ENCODE measurements around the gene SLAMF1. TPM values are rescaled to one million over a fixed set of nuclear protein-coding genes. Genes with fewer than 3 reads are reported as not detected.

SLAMF1 gene
- total and polyA plus RNA-seq, 2 experiments from 2014 or later, result not detected

DNA sequence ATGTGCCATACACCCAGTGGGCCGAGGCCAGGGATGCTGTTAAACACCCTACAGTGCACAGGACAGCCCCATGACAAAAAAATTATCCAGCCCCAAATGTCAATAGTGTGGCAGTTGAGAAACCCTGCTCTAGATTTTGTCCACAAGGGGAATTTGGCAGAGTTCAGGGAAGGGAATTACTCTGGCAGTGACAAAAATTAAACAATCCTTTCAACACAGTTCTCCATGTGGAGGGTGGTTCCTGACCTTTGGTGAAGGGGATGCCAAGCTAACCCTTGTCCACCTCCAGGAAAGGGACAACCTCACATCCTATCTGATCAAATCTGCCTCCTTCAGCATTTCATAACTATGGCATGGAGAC lies 39.2 kb downstream of the SLAMF1 start:
- no peaks in the 10 kb centered on the region for H3F3A ChIP-seq (replicated peaks; ENCODE audit: low read depth)
- DNase-seq (ENCODE audit: low spot score) (no peak), ATAC-seq (no peak)
- H3K79me2 ChIP-seq (replicated peaks; ENCODE audit: insufficient read depth), result no peaks in the 10 kb centered on the region
- H3K36me3 ChIP-seq (ENCODE audit: insufficient read depth), result no peaks in the 10 kb centered on the region
- H3K36me3 Mint-ChIP-seq (ENCODE audit: low read depth), result peaks cover 2% of the 10 kb centered on the region; the same call in 1 of the 3 replicates
- H2AFZ ChIP-seq, result peak overlapping the region; percentile 80; the same call in 1 of the 2 replicates
- H3K9me2 ChIP-seq (ENCODE audit: insufficient read depth), result no peaks in the 10 kb centered on the region
- TF ChIP-seq STAT1 (IDR thresholded peaks at IDR 0.05; ENCODE audit: unreplicated experiment), result no peak
- TF ChIP-seq NANOG (IDR thresholded peaks at IDR 0.05; ENCODE audit: borderline replicate concordance), result no peak
- TF ChIP-seq CTCF (conservative IDR thresholded peaks at IDR 0.05; ENCODE audit: low read depth in 2 of 2), result no peak
- no peak for TF ChIP-seq ZNF331 (CRISPR knock-in tag; IDR thresholded peaks at IDR 0.05; ENCODE audit: low read depth)
- no peak for TF ChIP-seq EZH2 (IDR thresholded peaks at IDR 0.05; ENCODE audit: low read depth, unreplicated experiment)
- TF ChIP-seq ZNF462 (CRISPR knock-in tag; IDR thresholded peaks at IDR 0.05), result no peak
- no peak for TF ChIP-seq REST (IDR thresholded peaks at IDR 0.05; ENCODE audit: unreplicated experiment)
- TF ChIP-seq JUNB (IDR thresholded peaks at IDR 0.05; ENCODE audit: unreplicated experiment), result no peak
- no peak for TF ChIP-seq ETS1 (IDR thresholded peaks at IDR 0.05)
- TF ChIP-seq POLR2AphosphoS5 (IDR thresholded peaks at IDR 0.05; ENCODE audit: low read depth), result no peak
- no peak for TF ChIP-seq CREB1 (CRISPR knock-in tag; IDR thresholded peaks at IDR 0.05; ENCODE audit: low read depth)
- TF ChIP-seq ZNF114 (CRISPR knock-in tag; IDR thresholded peaks at IDR 0.05), result no peak
- TF ChIP-seq EZH2phosphoT487 (IDR thresholded peaks at IDR 0.05; ENCODE audit: unreplicated experiment), result no peak
- no peak overlapping the region for H3K4me3 ChIP-seq
- no peak overlapping the region for H3K4me3 Mint-ChIP-seq
- H3K27me3 ChIP-seq (ENCODE audit: insufficient read depth), result no peaks in the 10 kb centered on the region
- no peak overlapping the region for H3K27ac ChIP-seq (ENCODE audit: low read depth)
- H3K4me1 Mint-ChIP-seq, result peaks cover 9% of the 10 kb centered on the region; the same call in 2 of the 3 replicates
- no peak overlapping the region for H3K27ac Mint-ChIP-seq
- no peak overlapping the region for H3K4me2 ChIP-seq
- no peaks in the 10 kb centered on the region for H3K4me1 ChIP-seq (ENCODE audit: insufficient read depth)
- H4K20me1 ChIP-seq (replicated peaks; ENCODE audit: insufficient read depth), result no peaks in the 10 kb centered on the region
- peaks cover 8% of the 10 kb centered on the region; the same call in 1 of the 3 replicates for H3K9me3 Mint-ChIP-seq
- H3K27me3 Mint-ChIP-seq (ENCODE audit: insufficient read depth, low read depth, poor library complexity), result no peaks in the 10 kb centered on the region

Data from GM23338 (cell line).